Lower leg skin (tissue), 4 donors: Measurements from ENCODE around the gene SCAMP2. TPM values are rescaled to one million over a fixed set of nuclear protein-coding genes. Genes with fewer than 3 reads are reported as not detected.

Experiments used
- DNase-seq, 2 donors: peaks; one replicate each; pipeline ENCODE4 v3.0.0-alpha.2; 2019; ENCODE audit warnings: low spot score in 2 of 2
- H3K4me3 ChIP-seq: fragments of 200-600 bp; sonication (generic); 2 replicates; pipeline ENCODE4 v1.5.1; 2017; ENCODE audit warnings: mild to moderate bottlenecking, low read depth; ENCODE audit not compliant: poor library complexity, severe bottlenecking
- CTCF ChIP-seq, 3 donors: fragments of 450-650 bp; IDR thresholded peaks; one replicate each; pipeline ENCODE4 v1.5.1; 2016; ENCODE audit warnings: antibody characterized with exemption in 3 of 3, mild to moderate bottlenecking in 3 of 3, moderate library complexity in 2 of 3
- POLR2A ChIP-seq, 2 donors: fragments of 450-650 bp; IDR thresholded peaks; one replicate each; pipeline ENCODE4 v1.6.1; 2016 to 2017; ENCODE audit warnings: antibody characterized with exemption in 2 of 2, mild to moderate bottlenecking in 1 of 2, moderate library complexity in 1 of 2
- WGBS, 2 donors: methylation state at CpG; one replicate each; pipeline ENCODE4 v1.1.5; 2018; 5-methylcytosine and 5-hydroxymethylcytosine counted together
- intact Hi-C: fragments of 100-400 bp; cut with DNase I; formaldehyde crosslinking; loops from one replicate; pipeline ENCODE4 v1.15.0; 2023; ENCODE audit warnings: low total_unique reads
- total RNA-seq, 4 donors: library from RNA; depleted of rRNA; stranded (reverse); fragments of >200 nt; gene quantifications; one replicate each; pipeline ENCODE4 v1.1.0, GENCODE V29; 2016

The SCAMP2 gene
- total RNA-seq, 4 donors from 2014 or later: 97.2 to 134 (median 107) TPM

GRCh38 chr15:74837482-74838136 is 35.6 kb downstream of the SCAMP2 start:
- no peak overlapping the region for H3K4me3 ChIP-seq
- 78 to 86% methylated on average over 15 of the region's 15 CpGs for WGBS, 2 donors
- TF ChIP-seq POLR2A (IDR thresholded peaks at IDR 0.05) (no peak), CTCF (IDR thresholded peaks at IDR 0.05) (no peak)
- no peak for DNase-seq
- intact Hi-C loops: no loop called here

- no peak for TF ChIP-seq CTCF (IDR thresholded peaks at IDR 0.05)
- no peak for TF ChIP-seq POLR2A (IDR thresholded peaks at IDR 0.05)
- WGBS, 2 donors: 85 to 90% methylated on average over 7 of the region's 7 CpGs
- H3K4me3 ChIP-seq: no peak overlapping the region
- no peak for DNase-seq
- intact Hi-C loops: no loop called here
Measured at GRCh38 chr15:74836846-74837245, 36.3 kb downstream of the SCAMP2 start.

GRCh38 chr15:74835312-74835823 is 37.8 kb downstream of the SCAMP2 start:
- 37 to 51% methylated on average over 4 to 5 of the region's 5 CpGs for WGBS, 2 donors

GRCh38 chr15:74833376-74834107 is 39.6 kb downstream of the SCAMP2 start:
- 73 to 75% methylated on average over 8 to 12 of the region's 12 CpGs for WGBS, 2 donors
- TF ChIP-seq CTCF (IDR thresholded peaks at IDR 0.05) (no peak), POLR2A (IDR thresholded peaks at IDR 0.05) (no peak)
- DNase-seq: no peak
- H3K4me3 ChIP-seq: no peak overlapping the region
- intact Hi-C loops: no loop called here

More at GRCh38 chr15:74835312-74835823, 37.8 kb downstream of the SCAMP2 start:
- H3K4me3 ChIP-seq: no peak overlapping the region
- DNase-seq: no peak
- intact Hi-C loops: no loop called here
- no peak for TF ChIP-seq POLR2A (IDR thresholded peaks at IDR 0.05)
- TF ChIP-seq CTCF (IDR thresholded peaks at IDR 0.05): no peak

GRCh38 chr15:74832826-74833225 is 40.3 kb downstream of the SCAMP2 start:
- no peak overlapping the region for H3K4me3 ChIP-seq
- DNase-seq: no peak
- no peak for TF ChIP-seq POLR2A (IDR thresholded peaks at IDR 0.05)
- TF ChIP-seq CTCF (IDR thresholded peaks at IDR 0.05): no peak
- intact Hi-C loops: no loop called here
- WGBS, 2 donors: 75 to 76% methylated on average over 4 of the region's 4 CpGs
